Placental epithelial cell (primary cell): Measurements from ENCODE around the gene HOXB1. TPM values are rescaled to one million over a fixed set of nuclear protein-coding genes. Genes with fewer than 3 reads are reported as not detected.

Source experiments
- small RNA-seq: library from RNA; depleted of rRNA; stranded (forward); fragments of <200 nt; gene quantifications from one replicate; pipeline ENCODE3, GENCODE V24; 2012
- total RNA-seq: library from RNA; depleted of rRNA; stranded (reverse); fragments of >200 nt; gene quantifications from 2 replicates; pipeline ENCODE4 v1.2.3, GENCODE V29; 2012

HOXB1 gene
- total RNA-seq = not detected in 2 replicates

DNA sequence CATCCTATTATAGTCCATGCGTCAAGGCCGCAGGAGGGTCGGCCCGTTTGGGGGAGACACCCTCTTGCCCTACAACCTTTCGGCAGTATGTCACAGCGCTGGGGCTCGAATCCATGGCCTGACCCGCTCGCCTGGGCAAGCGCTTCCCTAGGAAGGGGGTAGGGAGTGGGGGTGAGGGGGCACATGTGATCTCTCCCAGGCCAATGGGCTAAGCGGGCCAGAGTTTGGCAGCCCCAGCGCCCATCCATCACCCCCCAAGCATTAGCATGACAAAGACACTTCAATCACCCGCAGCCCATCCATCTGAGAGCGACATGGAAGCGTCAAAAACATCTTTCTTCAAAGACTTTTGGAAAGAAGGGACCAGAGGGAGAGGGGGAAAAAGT lies at the start of gene HOXB1:
HOXB1 (minus strand) TSS at position 125 of the 386 bp plus-strand sequence; CDS start at position 18, 107 bp downstream.

GRCh38 chr17:48577946-48578615 lies 47.3 kb upstream of the HOXB1 start, which contains the start of gene HOXB4:
Gene HOXB4, minus strand, starts transcription at chr17:48578350. Its CDS starts 31 bp downstream, at chr17:48578319.

DNA sequence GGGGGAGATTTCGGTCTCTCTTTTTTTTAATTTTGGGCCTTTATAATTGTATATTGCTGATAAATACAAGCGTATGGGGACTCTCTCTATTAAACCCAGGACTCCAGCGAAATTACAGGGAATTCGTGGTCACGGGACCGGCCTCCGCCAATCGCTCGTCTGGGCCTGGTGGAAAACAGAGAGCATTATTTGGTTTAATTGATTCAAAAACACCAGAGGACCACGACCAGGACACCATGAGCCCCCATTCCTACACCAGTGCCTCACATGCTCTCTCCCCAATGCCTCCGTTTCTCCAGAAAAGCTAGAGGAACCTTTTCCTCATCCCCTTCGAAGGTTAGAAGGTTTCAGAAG lies 14.2 kb upstream of the HOXB1 start, which contains the start of gene HOXB2:
HOXB2 (minus strand) TSS at position 88 of the 354 bp plus-strand sequence. CDS start 198 bp downstream, outside the sequence.

Small RNAs within 50 kb of the gene (small RNA-seq; reads per million reads assigned to genes)
- gene RF00019 = not detected

Other genes with a start within 250 kb of the HOXB1 start
- gene SKAP1, start 100.8 kb downstream of the HOXB1 start, total RNA-seq = not detected in 2 replicates
- gene HOXB2, start 14.1 kb upstream of the HOXB1 start, total RNA-seq = 7.8 and 9.8 TPM in 2 replicates
- 0.43 and 0.79 TPM in 2 replicates for gene HOXB4, start 47.3 kb upstream of the HOXB1 start, total RNA-seq
- 2.2 and 7.1 TPM in 2 replicates for gene HOXB3, start 59.2 kb upstream of the HOXB1 start, total RNA-seq
- gene HOXB5, start 62.8 kb upstream of the HOXB1 start, total RNA-seq = not detected in 2 replicates
- gene HOXB6, start 74.0 kb upstream of the HOXB1 start, total RNA-seq = not detected in 2 replicates
- 0.65 and 0.79 TPM in 2 replicates for gene HOXB7, start 80.0 kb upstream of the HOXB1 start, total RNA-seq
- gene HOXB8, start 84.3 kb upstream of the HOXB1 start, total RNA-seq = not detected in 2 replicates
- gene HOXB9, start 95.3 kb upstream of the HOXB1 start, total RNA-seq = not detected in 2 replicates
- not detected in 2 replicates for gene PRAC1, start 191.5 kb upstream of the HOXB1 start, total RNA-seq
- not detected in 2 replicates for gene PRAC2, start 192.2 kb upstream of the HOXB1 start, total RNA-seq
- gene HOXB13, start 197.7 kb upstream of the HOXB1 start, total RNA-seq = not detected in 2 replicates